ENCODE data around the gene EML1. TPM values are rescaled to one million over a fixed set of nuclear protein-coding genes. Genes with fewer than 3 reads are reported as not detected.

Gene EML1
- total and polyA plus RNA-seq, 10 donors = 1.8 to 15.5 (median 6.0) TPM

- Histone ChIP-seq H3K27me3 (replicated peaks in 1 of 7) (peaks cover 0 to 40% (median 0%) of the 10 kb centered on the region in 7 donors), H3K9me3 (no peaks in the 10 kb centered on the region), H3K27ac (no peak overlapping the region), H3K36me3 (no peaks in the 10 kb centered on the region), H3K4me3 (no peak overlapping the region), H3K4me1 (peaks cover 0 to 4% (median 0%) of the 10 kb centered on the region in 6 donors)
- intact Hi-C loops (cut with DNase I; ENCODE audit: low total_unique reads) = no loop called here
- no peak for DNase-seq
- 80 to 93% (median 87%) methylated on average over 10 of the region's 10 CpGs for WGBS, 5 donors
- TF ChIP-seq CTCF (IDR thresholded peaks at IDR 0.05 in 8 of 11, conservative IDR thresholded peaks at IDR 0.05 in 3 of 11) (no peak), POLR2A (IDR thresholded peaks at IDR 0.05) (no peak), POLR2AphosphoS5 (IDR thresholded peaks at IDR 0.05) (no peak)
These were observed 27.6 kb downstream of the EML1 start for GRCh38 chr14:99820702-99821331.

GRCh38 chr14:99821519-99822508 lies 28.6 kb downstream of the EML1 start:
- H3K27ac ChIP-seq = no peak overlapping the region
- H3K9me3 ChIP-seq = no peaks in the 10 kb centered on the region
- no peak for TF ChIP-seq CTCF (IDR thresholded peaks at IDR 0.05 in 8 of 11, conservative IDR thresholded peaks at IDR 0.05 in 3 of 11)
- no peak for TF ChIP-seq POLR2A (IDR thresholded peaks at IDR 0.05)
- TF ChIP-seq POLR2AphosphoS5 (IDR thresholded peaks at IDR 0.05) = no peak
- H3K4me3 ChIP-seq = no peak overlapping the region
- no peak for DNase-seq
- H3K36me3 ChIP-seq = no peaks in the 10 kb centered on the region
- H3K4me1 ChIP-seq = peaks cover 0 to 4% (median 0%) of the 10 kb centered on the region in 6 donors
- intact Hi-C loops (cut with DNase I; ENCODE audit: low total_unique reads) = no loop called here
- peaks cover 0 to 46% (median 0%) of the 10 kb centered on the region in 7 donors for H3K27me3 ChIP-seq (replicated peaks in 1 of 7)
- 25 to 31% (median 27%) methylated on average over 8 of the region's 8 CpGs for WGBS, 5 donors

GRCh38 chr14:99822800-99823455 lies 29.7 kb downstream of the EML1 start:
- peaks cover 0 to 49% (median 0%) of the 10 kb centered on the region in 7 donors for H3K27me3 ChIP-seq (replicated peaks in 1 of 7)
- WGBS, 5 donors = 81 to 92% (median 86%) methylated on average over 18 of the region's 18 CpGs
- no peaks in the 10 kb centered on the region for H3K36me3 ChIP-seq
- no peaks in the 10 kb centered on the region for H3K9me3 ChIP-seq
- no peak overlapping the region for H3K27ac ChIP-seq
- H3K4me1 ChIP-seq = peaks cover 0 to 4% (median 0%) of the 10 kb centered on the region in 6 donors
- no peak overlapping the region for H3K4me3 ChIP-seq
- no peak for DNase-seq
- intact Hi-C loops (cut with DNase I; ENCODE audit: low total_unique reads) = no loop called here
- TF ChIP-seq POLR2A (IDR thresholded peaks at IDR 0.05) = no peak
- TF ChIP-seq POLR2AphosphoS5 (IDR thresholded peaks at IDR 0.05) = no peak
- TF ChIP-seq CTCF (IDR thresholded peaks at IDR 0.05 in 8 of 11, conservative IDR thresholded peaks at IDR 0.05 in 3 of 11) = no peak

Data from spleen (tissue), 11 donors.